Lung (tissue), 16 donors: ENCODE results near the gene SLC16A2. TPM values are rescaled to one million over a fixed set of nuclear protein-coding genes. Genes with fewer than 3 reads are reported as not detected.

Experiments
- ATAC-seq: fragments of 200-7000 bp; cut with Tn5 transposase; one replicate; pipeline ENCODE4 v1.9.1; 2020; ENCODE audit warnings: moderate number of reproducible peaks; ENCODE audit not compliant: insufficient read depth, low FRiP score
- DNase-seq, 3 donors: peaks; one replicate each; pipeline ENCODE4 v3.0.0-alpha.2; 2013 to 2017
- H3K27ac ChIP-seq, 2 donors: one replicate each; pipeline ENCODE4 v1.5.1; 2013; ENCODE audit warnings: mild to moderate bottlenecking in 2 of 2, moderate library complexity in 2 of 2, control low read depth in 1 of 2, inconsistent platforms in 1 of 2, low read depth in 1 of 2, low read length in 1 of 2
- H3K27me3 ChIP-seq, 3 donors: one replicate each; pipeline ENCODE4 v1.5.1; 2013; ENCODE audit warnings: low read length in 2 of 3; ENCODE audit not compliant: control insufficient read depth in 3 of 3, insufficient read depth in 3 of 3
- H3K36me3 ChIP-seq, 4 donors: one replicate each; pipeline ENCODE4 v1.5.1; 2013; ENCODE audit warnings: low read length in 4 of 4, mild to moderate bottlenecking in 1 of 4, moderate library complexity in 1 of 4; ENCODE audit not compliant: control insufficient read depth in 4 of 4, insufficient read depth in 4 of 4
- H3K4me1 ChIP-seq, 5 donors: one replicate each; pipeline ENCODE4 v1.5.1; 2013; ENCODE audit warnings: low read length in 5 of 5, mild to moderate bottlenecking in 2 of 5, moderate library complexity in 1 of 5; ENCODE audit not compliant: control insufficient read depth in 5 of 5, insufficient read depth in 5 of 5
- H3K4me3 ChIP-seq: one replicate; pipeline ENCODE4 v1.5.1; 2013; ENCODE audit warnings: mild to moderate bottlenecking, control low read depth, moderate library complexity
- H3K9ac ChIP-seq, 2 donors: one replicate each; pipeline ENCODE4 v1.5.1; 2013; ENCODE audit warnings: low read length in 2 of 2, control low read depth in 1 of 2; ENCODE audit not compliant: insufficient read depth in 1 of 2
- H3K9me3 ChIP-seq, 4 donors: one replicate each; pipeline ENCODE4 v1.5.1; 2013; ENCODE audit warnings: low read length in 3 of 4, mild to moderate bottlenecking in 1 of 4, moderate library complexity in 1 of 4; ENCODE audit not compliant: control insufficient read depth in 4 of 4, insufficient read depth in 3 of 4
- WGBS, 2 donors: extraction: QIAGEN DNeasy Blood & Tissue Kit; methylation state at CpG; one replicate each; pipeline ENCODE4 v1.1.7; 2013; 5-methylcytosine and 5-hydroxymethylcytosine counted together
- long read RNA-seq, 5 donors: transcript quantifications; one replicate each; lab custom pipeline, GENCODE V29; 2026
- polyA plus RNA-seq, 2 donors: library from polyadenylated mRNA; stranded (reverse); fragments of 200-250 nt; gene quantifications; one replicate each; pipeline ENCODE4 v1.2.1, GENCODE V29; 2013
- total RNA-seq, 2 donors: library from RNA; depleted of rRNA in 1 of 2; stranded (reverse); fragments of >200 nt in 1 of 2; gene quantifications; one replicate each; pipeline ENCODE4 v1.2.1, GENCODE V29; 2014 to 2021
- TF ChIP-seq, protein P1 (sequence below): IDR thresholded peaks from 2 replicates; pipeline ENCODE4 v1.5.1; 2012; ENCODE audit warnings: mild to moderate bottlenecking; ENCODE audit errors: control extremely low read depth, extremely low read depth
- donor health status: control.
- donor health status: control.
- donor health status: Bipolar disorder and iron deficiency.
- donor health status: healthy.
- donor health status: DM: yes; HTN: yes; CAD: no.

SLC16A2 gene
- total RNA-seq = 10 to 100 TPM; 12.1 to 13.4 TPM
- polyA plus RNA-seq = 1 to 10 TPM; 2.1 to 4.5 TPM
- long read RNA-seq, donor 1, full-length matches to known transcripts = 6 of 11 reads
- long read RNA-seq, donor 1, partial matches to known transcripts = 5 of 11 reads
- long read RNA-seq, donor 1, other reads (novel, unspliced or antisense) = 0 of 11 reads
- long read RNA-seq, donor 2, full-length matches to known transcripts = 1 of 1 reads
- long read RNA-seq, donor 2, partial matches to known transcripts = 0 of 1 reads
- long read RNA-seq, donor 2, other reads (novel, unspliced or antisense) = 0 of 1 reads
- long read RNA-seq, donor 3, full-length matches to known transcripts = 4 of 4 reads
- long read RNA-seq, donor 3, partial matches to known transcripts = 0 of 4 reads
- long read RNA-seq, donor 3, other reads (novel, unspliced or antisense) = 0 of 4 reads
- long read RNA-seq, donor 4, full-length matches to known transcripts = 1 of 14 reads
- long read RNA-seq, donor 4, partial matches to known transcripts = 13 of 14 reads
- long read RNA-seq, donor 4, other reads (novel, unspliced or antisense) = 0 of 14 reads
- long read RNA-seq, donor 5, full-length matches to known transcripts = 4 of 32 reads
- long read RNA-seq, donor 5, partial matches to known transcripts = 28 of 32 reads
- long read RNA-seq, donor 5, other reads (novel, unspliced or antisense) = 0 of 32 reads

GRCh38 chrX:74421036-74421739, at the start of gene SLC16A2:
Gene SLC16A2, plus strand, starts transcription at chrX:74421493. Its CDS starts 145 bp downstream, at chrX:74421638.
- TF ChIP-seq, protein P1, sequence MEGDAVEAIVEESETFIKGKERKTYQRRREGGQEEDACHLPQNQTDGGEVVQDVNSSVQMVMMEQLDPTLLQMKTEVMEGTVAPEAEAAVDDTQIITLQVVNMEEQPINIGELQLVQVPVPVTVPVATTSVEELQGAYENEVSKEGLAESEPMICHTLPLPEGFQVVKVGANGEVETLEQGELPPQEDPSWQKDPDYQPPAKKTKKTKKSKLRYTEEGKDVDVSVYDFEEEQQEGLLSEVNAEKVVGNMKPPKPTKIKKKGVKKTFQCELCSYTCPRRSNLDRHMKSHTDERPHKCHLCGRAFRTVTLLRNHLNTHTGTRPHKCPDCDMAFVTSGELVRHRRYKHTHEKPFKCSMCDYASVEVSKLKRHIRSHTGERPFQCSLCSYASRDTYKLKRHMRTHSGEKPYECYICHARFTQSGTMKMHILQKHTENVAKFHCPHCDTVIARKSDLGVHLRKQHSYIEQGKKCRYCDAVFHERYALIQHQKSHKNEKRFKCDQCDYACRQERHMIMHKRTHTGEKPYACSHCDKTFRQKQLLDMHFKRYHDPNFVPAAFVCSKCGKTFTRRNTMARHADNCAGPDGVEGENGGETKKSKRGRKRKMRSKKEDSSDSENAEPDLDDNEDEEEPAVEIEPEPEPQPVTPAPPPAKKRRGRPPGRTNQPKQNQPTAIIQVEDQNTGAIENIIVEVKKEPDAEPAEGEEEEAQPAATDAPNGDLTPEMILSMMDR = no peak
- H3K36me3 ChIP-seq = no peaks in the 10 kb centered on the region
- peaks cover 0 to 4% (median 0%) of the 10 kb centered on the region in 4 donors for H3K9me3 ChIP-seq
- 1 to 25% methylated on average over 22 to 33 of the region's 33 CpGs for WGBS, 2 donors
- H3K4me3 ChIP-seq = peak within 1 kb of the TSS; percentile 33
- H3K27ac ChIP-seq = peak within 1 kb of the TSS; percentile 88 to 95
- peak within 1 kb of the TSS; percentile 63 to 75 for H3K9ac ChIP-seq
- peaks cover 0 to 13% (median 0%) of the 10 kb centered on the region in 5 donors for H3K4me1 ChIP-seq
- ATAC-seq (peak; percentile 43), DNase-seq (peak; percentile 91 to 95 (median 92))
- no peaks in the 10 kb centered on the region for H3K27me3 ChIP-seq

- DNase-seq = no peak
- H3K9ac ChIP-seq = no peak overlapping the region
- H3K4me1 ChIP-seq = no peaks in the 10 kb centered on the region
- H3K36me3 ChIP-seq = no peaks in the 10 kb centered on the region
- ATAC-seq = no peak
- H3K9me3 ChIP-seq = no peaks in the 10 kb centered on the region
- H3K27ac ChIP-seq = no peak overlapping the region
- no peak overlapping the region for H3K4me3 ChIP-seq
- TF ChIP-seq, protein P1 = no peak
- peaks cover 3 to 10% (median 4%) of the 10 kb centered on the region in 3 donors for H3K27me3 ChIP-seq
Observed at GRCh38 chrX:74372272-74372671, 49.0 kb upstream of the SLC16A2 start.

GRCh38 chrX:74377282-74377681, 44.0 kb upstream of the SLC16A2 start:
- H3K9me3 ChIP-seq = no peaks in the 10 kb centered on the region
- no peaks in the 10 kb centered on the region for H3K36me3 ChIP-seq
- no peaks in the 10 kb centered on the region for H3K4me1 ChIP-seq
- no peak overlapping the region for H3K27ac ChIP-seq
- no peak for ATAC-seq
- WGBS, 2 donors = 40 to 88% methylated on average over 1 of the region's 1 CpG
- DNase-seq = no peak
- H3K9ac ChIP-seq = no peak overlapping the region
- peaks cover 0 to 10% (median 0%) of the 10 kb centered on the region in 3 donors for H3K27me3 ChIP-seq
- TF ChIP-seq, protein P1 = no peak
- no peak overlapping the region for H3K4me3 ChIP-seq
